ENCODE data around the gene APBA3.

DNA sequence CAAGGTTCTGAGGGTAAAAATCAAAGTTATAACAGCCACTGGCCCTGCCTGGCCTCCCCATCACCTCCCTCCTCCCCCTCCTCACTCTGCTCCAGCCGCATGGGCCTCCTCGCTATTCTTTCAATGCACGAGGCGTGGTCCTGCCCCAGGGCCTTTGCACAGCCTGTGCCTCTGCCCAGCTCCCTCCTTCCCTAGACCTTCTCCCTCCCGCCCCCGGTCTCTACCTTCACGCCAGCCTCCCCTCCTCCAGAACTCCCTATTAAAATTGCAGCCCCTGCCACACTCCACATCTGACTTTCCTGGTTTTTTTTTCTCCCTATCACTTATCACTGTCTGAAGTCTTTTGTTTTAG, 7.2 kb upstream of the APBA3 start:
- TF ChIP-seq, protein P1, sequence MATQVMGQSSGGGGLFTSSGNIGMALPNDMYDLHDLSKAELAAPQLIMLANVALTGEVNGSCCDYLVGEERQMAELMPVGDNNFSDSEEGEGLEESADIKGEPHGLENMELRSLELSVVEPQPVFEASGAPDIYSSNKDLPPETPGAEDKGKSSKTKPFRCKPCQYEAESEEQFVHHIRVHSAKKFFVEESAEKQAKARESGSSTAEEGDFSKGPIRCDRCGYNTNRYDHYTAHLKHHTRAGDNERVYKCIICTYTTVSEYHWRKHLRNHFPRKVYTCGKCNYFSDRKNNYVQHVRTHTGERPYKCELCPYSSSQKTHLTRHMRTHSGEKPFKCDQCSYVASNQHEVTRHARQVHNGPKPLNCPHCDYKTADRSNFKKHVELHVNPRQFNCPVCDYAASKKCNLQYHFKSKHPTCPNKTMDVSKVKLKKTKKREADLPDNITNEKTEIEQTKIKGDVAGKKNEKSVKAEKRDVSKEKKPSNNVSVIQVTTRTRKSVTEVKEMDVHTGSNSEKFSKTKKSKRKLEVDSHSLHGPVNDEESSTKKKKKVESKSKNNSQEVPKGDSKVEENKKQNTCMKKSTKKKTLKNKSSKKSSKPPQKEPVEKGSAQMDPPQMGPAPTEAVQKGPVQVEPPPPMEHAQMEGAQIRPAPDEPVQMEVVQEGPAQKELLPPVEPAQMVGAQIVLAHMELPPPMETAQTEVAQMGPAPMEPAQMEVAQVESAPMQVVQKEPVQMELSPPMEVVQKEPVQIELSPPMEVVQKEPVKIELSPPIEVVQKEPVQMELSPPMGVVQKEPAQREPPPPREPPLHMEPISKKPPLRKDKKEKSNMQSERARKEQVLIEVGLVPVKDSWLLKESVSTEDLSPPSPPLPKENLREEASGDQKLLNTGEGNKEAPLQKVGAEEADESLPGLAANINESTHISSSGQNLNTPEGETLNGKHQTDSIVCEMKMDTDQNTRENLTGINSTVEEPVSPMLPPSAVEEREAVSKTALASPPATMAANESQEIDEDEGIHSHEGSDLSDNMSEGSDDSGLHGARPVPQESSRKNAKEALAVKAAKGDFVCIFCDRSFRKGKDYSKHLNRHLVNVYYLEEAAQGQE (IDR thresholded peaks at IDR 0.05) = no peak
- TF ChIP-seq RNF2 (IDR thresholded peaks at IDR 0.05; ENCODE audit: borderline replicate concordance, low read depth) (no peak), CBX2 (IDR thresholded peaks at IDR 0.05; ENCODE audit: borderline replicate concordance, low read depth) (no peak), POLR2A (IDR thresholded peaks at IDR 0.05; ENCODE audit: low read length) (no peak), CTCF (IDR thresholded peaks at IDR 0.05) (no peak)

All from A549 (cell line).